ENCODE measurements around the gene SPINT3.
"Not testable (repeated sequence)": the region's sequence is repeated elsewhere in the genome, so short reads cannot be mapped to it uniquely, and the experiment has no call there.

Gene SPINT3

DNA sequence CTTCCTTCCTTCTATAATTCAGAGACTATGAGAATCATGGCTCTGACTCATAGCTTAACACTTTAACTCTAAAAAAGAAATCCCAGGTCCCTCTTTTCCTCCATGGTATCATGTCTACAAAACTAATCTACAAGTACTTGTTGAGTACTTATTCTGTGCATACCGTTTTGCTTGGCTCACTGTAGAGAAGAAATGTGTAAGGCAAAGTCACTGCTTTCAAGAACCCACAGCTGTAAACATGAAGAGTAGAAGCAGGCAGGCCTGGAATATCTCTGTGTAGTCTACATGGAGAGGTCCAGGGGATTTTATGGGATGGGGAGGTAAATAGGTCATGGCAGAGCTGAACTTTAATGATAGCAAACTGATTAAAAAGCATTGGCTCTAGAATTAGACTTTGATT is 13.8 kb downstream of the SPINT3 start:
- no peak for DNase-seq

DNA sequence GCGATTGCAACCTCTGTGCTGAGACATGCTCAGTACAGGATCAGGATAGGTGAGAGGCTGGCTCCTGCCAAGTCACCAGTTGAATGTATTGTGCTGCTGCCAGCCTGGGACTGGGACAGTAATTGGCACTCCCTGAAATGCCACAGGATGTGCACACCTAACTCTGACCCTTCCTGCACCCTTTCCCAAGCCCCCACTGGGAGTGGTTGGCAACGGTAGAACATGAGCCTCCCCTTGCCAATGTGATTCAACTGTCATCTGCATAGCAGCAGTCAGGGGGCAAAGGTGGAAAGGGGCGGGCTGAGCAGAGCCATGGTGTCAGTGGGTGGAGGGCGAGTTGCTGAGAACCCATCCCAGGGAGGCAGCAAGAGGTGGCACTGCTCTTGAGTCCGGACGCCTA is 15.4 kb downstream of the SPINT3 start:
- DNase-seq, result no peak

DNA sequence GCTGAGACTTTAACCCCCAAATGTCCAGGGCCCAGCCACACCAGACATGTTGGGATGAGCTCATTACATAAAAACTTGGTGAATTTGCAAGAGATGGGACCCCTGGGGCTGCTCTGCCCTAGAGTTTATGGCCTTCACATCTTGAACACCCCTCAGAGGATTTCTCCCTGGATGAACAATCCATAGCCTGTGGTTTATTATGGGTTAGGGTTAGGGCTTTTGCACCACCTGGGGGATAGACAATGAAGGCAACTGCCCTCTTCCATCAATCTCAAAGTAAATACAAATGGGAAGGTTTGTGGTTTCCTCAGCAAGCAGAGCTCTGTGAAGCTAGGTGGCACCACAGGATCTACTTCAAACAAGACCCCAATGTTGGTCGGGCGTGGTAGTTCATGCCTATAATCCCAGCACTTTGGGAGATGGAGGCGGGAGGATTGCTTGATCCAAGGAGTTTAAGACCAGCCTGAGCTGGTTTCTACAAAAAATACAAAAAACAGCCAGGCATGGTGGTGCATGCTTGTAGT is 17.4 kb downstream of the SPINT3 start:
- DNase-seq, result no peak

DNA sequence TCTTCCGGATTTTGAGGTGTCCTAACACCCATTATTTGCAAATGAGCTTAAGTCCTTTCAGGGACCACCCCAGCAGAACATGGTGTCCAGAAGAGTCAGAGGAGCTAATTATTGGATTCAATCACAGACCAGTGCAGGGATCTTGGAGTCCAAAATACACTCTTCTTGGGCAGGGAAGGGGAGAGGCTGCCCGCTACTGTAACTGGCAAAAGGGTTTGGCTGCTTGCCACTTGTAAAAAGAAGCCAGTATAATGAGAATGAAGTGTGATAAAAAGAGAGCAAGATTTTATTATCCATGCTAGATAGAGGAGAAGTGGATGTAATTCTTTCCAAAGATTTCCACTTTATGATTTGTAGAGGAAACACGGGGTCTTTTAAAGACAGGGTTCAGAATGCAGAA is 19.3 kb downstream of the SPINT3 start:
- no peak for DNase-seq

DNA sequence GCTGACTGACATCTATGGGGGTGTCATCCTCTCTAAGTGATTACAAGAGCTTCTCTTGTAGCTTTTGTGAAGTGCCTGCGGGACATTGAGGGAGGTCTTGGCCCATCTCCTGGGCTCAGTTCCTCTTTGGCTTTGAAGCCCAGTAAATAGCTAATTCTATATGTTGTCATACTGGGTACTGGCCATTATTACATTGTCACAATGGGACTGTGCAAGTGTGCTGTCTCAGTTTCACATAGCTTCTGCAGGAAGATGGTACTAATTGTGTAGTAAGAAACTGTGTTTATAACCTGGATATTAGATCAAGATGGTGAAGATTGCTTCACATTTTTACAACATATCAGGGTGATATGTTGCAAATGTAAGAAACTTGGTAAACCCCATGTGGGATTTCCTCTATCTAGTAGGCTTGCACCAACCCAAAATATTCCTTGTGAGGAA is 19.9 kb downstream of the SPINT3 start:
- no peak for DNase-seq

DNA sequence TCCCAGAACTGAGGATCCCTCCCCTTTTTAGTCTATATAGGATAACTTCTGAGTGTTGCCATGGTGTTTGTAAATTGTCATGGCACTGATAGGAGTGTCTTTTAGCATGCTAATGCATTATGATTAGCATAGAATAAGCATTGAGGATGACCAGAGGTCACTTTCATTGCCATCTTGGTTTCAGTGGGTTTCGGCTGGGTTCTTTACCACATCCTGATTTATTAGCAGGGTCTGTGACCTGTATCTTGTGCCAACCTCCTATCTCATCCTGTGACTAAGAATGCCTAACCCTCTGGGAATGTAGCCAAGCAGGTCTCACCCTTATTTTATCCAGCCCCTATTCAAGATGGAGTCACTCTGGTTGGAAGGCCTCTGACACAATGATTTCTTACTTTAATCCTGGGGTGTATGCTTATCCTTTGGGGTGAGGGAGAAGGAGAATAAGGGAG is 26.3 kb downstream of the SPINT3 start:
- no peak for DNase-seq

DNA sequence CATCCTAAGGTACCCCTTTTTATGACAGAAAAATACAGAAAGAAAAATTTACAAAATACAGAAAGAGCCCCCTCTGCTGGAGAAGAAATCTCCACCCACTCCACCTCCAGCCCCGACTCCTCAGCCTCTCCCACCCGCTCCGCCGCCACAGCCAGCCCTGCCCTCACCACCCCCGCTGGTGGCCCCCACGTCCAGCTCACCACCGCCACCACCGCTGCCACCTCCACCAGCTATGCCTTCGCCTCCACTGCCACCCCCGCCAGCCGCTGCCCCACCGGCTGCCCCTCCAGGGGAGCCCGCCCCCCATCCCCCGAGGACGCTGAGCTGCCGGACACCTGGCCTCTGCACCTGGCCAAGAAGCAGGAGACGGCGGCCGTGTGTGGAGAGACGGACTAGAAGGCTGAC is 28.2 kb downstream of the SPINT3 start:
- DNase-seq, result no peak

DNA sequence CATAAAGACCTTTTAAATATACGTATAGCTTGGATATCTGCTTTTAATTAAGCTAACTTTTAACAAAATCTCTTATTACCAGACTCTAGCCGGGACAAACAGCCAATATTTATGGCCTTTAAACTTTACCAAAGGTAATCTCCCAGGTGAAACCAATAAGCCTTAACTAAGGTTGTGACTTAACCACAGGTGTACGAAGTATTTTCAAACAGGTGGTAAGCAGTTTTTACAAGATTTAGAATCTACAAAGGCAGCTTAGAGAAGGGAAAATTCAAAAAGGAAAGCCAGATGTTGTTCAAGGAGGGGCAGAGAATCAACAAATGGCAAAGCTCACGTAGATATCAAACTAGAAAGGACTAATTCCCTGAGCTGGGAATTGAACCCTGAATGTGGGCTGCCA is 30.0 kb downstream of the SPINT3 start:
- no peak for DNase-seq

DNA sequence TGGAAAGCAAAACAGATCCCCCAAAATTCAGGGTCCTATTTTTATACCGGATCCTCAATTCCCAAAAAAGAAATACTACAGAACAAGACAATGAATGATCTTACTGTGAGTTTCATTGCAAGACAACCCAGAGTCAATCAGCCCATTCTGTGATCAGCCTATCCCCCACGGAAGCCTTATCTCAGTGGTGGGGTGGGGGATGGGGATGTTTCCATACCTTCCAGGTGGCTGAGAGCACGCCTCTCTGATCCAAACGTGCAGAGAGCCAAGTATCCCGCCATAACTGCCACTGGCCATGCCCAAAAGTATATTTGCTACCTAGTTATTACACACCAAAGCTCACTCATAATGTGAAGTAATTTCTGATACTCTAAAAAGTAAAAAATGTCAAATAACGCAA is 30.7 kb downstream of the SPINT3 start:
- DNase-seq, result no peak

DNA sequence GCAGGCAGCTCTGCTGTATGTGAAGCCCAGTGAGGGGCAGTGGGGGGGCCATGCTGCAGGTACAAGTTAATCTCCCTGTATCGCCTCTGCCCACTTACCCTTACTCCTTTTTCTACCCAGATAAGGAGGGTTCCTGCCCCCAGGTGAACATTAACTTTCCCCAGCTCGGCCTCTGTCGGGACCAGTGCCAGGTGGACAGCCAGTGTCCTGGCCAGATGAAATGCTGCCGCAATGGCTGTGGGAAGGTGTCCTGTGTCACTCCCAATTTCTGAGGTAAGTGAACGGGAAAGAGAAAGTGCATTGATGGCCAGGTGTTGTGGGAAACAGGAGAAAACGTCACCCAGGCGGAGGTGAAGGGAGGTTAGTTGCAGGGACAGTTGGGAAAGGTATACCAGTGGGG is 35.6 kb downstream of the SPINT3 start:
- DNase-seq, result no peak

DNA sequence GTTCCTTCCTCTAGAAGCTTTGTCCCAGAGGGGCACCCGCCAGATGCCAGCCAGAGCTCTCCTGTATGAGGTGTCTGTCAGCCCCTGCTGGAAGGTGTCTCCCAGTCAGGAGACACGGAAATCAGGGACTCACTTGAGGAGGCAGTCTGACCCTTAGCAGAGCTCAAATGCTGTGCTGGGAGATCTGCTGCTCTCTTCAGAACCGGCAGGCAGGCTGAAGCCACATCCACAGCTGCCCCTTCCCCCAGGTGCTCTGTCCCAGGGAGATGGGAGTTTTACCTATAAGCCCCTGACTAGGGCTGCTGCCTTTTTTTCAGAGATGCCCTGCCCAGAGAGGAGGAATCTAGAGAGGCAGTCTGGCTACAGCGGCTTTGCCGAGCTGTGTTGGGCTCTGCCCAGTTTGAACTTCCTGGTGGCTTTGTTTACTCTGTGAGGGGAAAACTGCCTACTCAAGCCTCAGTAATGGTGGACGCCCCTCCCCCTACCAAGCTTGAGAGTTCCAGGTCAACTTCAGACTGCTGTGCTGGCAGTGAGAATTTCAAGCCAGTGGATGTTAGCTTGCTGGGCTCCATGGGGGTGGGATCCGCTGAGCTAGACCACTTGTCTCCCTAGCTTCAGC is 37.8 kb downstream of the SPINT3 start:
- DNase-seq, result not testable (repeated sequence)

DNA sequence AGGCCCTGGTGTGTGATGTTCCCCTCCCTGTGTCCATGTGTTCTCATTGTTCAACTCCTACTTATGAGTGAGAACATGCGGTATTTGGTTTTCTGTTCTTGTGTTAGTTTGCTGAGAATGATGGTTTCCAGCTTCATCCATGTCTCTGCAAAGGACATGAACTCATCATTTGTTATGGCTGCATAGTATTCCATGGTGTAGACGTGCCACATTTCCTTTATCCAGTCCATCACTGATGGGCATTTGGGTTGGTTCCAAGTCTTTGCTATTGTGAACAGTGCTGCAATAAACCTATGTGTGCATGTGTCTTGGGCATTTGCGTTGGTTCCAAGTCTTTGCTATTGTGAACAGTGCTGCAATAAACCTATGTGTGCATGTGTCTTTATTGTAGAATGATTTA is 43.1 kb downstream of the SPINT3 start:
- not testable (repeated sequence) for DNase-seq

DNA sequence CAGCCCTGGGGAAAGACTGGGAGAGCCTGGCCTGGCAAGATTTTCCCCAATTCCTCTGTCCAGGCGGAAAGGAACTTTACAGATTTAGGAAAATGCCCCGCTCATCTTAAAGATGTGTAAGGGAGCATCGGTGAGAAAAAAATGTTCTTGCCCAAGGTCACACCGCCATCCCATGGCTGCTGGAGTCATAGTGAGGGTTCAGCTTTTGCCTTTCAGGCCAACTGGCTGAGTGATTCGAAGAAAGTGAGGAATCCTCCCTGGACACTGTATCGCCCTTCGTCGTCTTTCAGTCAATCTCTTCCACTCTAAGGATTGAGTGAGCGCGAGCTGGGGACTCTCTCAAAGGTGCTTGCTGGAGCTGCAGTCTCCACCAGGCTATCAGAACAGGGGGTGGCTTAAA is 44.5 kb downstream of the SPINT3 start:
- DNase-seq, result no peak

DNA sequence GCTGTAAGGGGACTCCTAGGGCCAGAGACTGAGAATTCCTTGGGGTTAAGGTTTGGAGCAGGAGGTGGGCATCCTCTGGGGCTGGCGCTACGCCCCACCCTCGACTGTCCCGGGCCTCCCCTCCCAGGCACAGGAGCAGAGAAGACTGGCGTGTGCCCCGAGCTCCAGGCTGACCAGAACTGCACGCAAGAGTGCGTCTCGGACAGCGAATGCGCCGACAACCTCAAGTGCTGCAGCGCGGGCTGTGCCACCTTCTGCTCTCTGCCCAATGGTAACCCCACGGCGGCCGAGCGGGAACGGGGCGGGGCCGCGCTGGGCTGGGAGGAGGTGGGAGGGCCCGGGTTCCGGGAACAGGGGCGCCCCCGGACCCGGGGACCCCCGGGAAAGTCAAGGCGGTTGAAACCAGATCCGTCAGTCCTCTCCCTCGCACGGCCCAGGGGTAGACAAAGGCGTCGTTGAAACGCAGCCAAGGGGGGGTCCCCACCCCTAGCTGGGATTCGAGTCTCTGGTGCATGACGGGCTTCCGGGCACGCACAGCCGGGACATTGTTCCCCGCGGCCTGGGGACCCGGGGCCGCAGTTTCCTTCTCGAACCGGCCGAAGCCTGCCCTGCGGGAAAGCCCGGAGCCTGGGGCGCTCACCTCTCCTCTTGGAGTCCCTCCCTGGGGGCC is 45.0 kb downstream of the SPINT3 start:
- peak; percentile 20 for DNase-seq

DNA sequence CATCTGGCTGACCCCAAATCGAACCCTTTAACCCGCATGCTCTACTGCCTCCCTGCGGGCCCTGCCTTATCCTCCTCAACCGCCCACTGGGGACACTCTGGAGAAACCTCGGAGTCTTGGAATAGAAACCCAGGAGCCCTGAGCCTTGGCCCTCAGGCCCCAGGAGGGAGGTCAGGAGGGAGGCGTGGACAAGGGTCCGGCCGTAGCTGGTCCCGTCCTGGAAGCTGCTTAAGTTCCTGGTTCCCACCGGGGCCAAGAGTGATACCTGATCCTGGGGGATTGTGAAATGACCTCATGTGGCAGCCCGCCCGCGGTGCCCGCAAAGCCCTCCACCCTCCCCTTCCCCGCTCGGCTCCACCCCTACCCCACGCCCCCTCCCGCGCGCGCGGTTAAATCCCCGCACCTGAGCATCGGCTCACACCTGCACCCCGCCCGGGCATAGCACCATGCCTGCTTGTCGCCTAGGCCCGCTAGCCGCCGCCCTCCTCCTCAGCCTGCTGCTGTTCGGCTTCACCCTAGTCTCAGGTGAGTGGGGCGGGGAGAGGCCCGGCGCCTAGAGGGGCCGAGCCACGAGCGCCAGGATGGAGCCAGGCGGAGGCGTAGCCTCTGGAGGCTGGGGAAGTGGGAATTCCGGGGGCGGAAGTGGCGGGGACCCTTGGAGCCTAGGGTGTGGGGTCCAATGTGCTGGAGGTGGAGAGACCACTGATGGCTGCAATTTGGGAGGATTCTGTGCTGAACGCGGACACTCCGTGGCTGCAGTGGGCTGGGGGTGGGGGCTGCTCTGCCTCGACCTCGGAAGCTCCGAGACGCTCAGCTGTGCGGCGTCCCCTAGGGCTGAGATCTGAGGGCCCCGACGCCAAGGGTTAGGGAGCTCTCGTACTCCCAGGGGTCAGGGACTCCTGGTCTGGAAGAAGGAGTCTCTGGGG is 45.8 kb downstream of the SPINT3 start, which contains the start of gene WFDC2:
TSS of gene WFDC2 (plus strand) at position 418 of the 926 bp plus-strand sequence. CDS start at position 447, 29 bp downstream.
- no peak for DNase-seq

DNA sequence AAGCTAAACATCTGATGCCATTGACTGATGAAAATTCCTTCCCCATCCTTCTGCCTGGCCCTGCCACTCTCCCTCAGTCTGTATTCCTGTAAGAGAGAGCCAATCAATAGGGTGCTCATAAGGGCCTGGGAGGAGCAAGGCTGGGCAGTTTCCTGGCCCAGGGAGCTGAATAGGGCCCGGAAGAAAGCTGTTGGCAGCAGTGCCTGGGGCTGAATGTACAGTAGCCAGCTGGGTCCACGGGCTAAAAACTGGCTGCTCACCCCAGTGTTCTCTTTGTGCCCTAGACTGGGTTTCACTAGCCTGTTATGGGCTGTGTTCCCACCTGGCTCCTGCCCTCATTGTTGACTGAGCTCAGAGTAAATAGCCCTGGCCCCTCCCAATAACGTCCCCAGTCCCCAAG is 47.6 kb downstream of the SPINT3 start:
- DNase-seq, result peak; percentile 81

DNA sequence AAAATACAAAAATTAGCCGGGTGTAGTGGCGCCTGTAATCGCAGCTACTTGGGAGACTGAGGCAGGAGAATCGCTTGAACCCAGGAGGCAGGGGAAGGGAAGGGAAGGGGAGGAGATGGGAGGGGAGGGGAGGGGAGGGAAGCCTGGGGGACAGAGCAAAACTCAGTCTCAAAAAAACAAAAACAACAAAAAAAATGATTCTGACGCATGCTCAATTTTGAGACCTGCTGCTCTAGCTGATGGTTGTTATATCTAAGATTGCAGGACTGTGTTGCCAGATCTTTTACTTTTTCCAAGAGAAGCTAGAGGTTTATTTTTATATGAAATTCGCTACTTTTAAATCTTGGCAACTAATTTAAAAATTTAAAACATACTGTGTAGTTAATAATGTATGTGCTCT is 48.2 kb downstream of the SPINT3 start:
- DNase-seq, result no peak

DNA sequence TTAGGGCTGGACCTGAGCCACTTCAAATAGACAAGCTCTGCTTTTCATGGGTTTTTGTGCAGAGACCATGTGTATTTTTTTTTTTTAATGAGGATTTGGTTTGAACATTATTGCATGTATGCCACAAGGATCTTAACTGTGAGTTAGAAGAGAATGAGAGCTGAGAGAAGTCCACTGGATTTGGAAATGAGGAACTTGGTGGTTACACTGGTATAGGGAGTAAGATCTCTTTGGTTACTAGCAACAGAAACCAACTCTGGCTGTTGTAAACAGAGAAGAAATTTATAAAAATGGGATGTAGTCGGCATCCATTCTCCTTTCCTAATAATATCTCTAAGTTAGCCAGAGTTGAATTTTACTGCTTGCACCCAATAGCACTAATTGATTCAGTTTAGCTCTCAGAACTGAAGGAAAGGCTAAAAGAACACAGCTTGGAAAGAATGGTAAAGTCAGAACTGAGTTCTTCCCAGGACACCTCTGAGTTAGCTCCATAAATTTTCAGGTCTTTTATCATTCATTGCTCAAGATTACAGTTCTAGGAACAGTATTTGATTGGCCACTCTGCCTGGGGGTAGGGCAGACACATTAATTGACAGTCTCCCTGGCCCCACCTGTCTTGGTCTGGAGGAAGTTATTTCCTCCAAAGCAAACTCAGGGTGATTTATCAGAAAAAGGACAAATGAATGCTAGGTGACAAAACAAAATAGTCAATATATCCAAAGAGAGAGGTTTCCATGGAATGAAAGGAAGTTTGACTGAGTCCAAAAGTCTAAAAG is 49.7 kb downstream of the SPINT3 start:
- DNase-seq, result no peak

DNA sequence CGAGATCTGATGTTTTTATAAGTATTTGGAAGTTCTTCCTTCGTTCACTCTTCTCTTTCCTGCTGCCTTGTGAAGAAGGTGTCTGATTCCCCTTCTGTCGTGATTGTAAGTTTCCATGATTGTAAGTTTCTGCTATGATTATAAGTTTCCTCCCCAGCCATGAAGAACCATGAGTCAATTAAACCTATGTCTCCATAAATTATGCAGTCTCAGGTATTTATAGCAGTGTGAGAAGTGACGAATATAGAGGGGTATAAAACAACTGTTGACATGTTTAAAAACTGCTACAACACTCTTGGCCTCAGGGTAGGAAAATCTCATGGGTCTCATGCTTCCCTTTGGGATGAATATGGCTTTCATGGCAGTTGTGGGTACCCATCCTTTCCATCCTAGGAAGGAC is 51.7 kb downstream of the SPINT3 start:
- DNase-seq, result no peak

DNA sequence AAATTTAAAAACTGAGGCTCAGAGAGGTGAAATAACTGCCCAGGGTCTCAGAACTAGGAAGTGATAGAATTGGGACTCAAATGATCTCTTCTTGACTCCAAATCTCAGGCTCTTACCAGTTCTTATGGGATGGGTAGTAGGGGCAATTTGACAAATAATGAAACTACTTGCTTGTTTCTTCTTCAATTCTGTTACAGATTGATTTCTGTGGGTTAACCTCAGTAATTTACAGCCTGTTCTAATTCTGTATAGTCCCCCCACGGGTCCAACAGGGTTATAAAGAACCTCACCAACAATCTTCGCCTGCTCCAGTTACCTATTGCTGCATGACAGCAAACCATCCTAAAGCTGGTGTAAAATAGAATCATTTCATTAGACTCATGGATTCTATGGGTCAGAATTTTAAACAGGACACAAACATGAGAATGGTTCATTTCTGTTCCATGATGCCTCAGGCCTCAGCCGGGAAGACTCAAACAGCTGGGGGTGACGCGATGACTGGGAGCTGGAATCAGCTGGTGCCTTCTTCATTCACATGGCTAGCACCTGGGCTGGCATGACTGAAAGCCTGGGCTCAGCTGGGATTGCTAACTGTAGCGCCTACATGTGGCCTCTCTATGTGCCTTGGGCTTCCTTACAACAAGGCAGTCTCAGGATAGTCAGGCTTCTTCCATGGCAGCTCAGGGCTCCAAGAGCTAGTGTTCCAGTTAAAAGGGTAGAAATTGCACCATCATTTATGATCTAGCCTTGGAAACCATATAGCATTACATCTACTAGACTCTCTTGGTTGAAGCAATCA is 52.5 kb downstream of the SPINT3 start:
- no peak for DNase-seq

All from NCI-H2029 treated with DMSO at 0.1 percent for 48 hours (cell line).